Fibroblast of skin of right quadriceps (primary cell): Measurements from ENCODE around the gene DDN.

Source experiments
- DNase-seq: peaks from one replicate; pipeline ENCODE4 v3.0.0-alpha.2; 2013

Gene DDN

GRCh38 chr12:48980389-48980952 is 18.7 kb downstream of the DDN start:
- no peak for DNase-seq

GRCh38 chr12:48979602-48980388 is 19.4 kb downstream of the DDN start:
- DNase-seq = no peak

- no peak for DNase-seq
These were observed 20.2 kb downstream of the DDN start for GRCh38 chr12:48978741-48979601.

- DNase-seq = no peak
These were observed 20.9 kb downstream of the DDN start, which contains the start of gene WNT1 for GRCh38 chr12:48978291-48978740. Gene WNT1 (plus strand): TSS chr12:48978322. CDS start chr12:48978651, 329 bp downstream.

GRCh38 chr12:48977290-48978281 is 21.6 kb downstream of the DDN start:
- DNase-seq = peak; percentile 50

GRCh38 chr12:48973941-48974673 is 25.1 kb downstream of the DDN start:
- peak; percentile 65 for DNase-seq

- DNase-seq = no peak
These were observed 25.6 kb downstream of the DDN start for GRCh38 chr12:48973531-48973930.

GRCh38 chr12:48972952-48973483 is 26.2 kb downstream of the DDN start:
- no peak for DNase-seq

GRCh38 chr12:48972213-48972951 is 26.8 kb downstream of the DDN start:
- peak; percentile 47 for DNase-seq

- no peak for DNase-seq
These were observed 28.4 kb downstream of the DDN start for GRCh38 chr12:48970702-48971334.

- no peak for DNase-seq
These were observed 29.1 kb downstream of the DDN start for GRCh38 chr12:48969833-48970701.

GRCh38 chr12:48969160-48969771 is 29.9 kb downstream of the DDN start:
- DNase-seq = no peak

GRCh38 chr12:48968467-48968866 is 30.7 kb downstream of the DDN start:
- DNase-seq = no peak

- no peak for DNase-seq
These were observed 31.2 kb downstream of the DDN start for GRCh38 chr12:48967991-48968390.

GRCh38 chr12:48966177-48966895 is 32.8 kb downstream of the DDN start:
- no peak for DNase-seq

GRCh38 chr12:48965298-48965838 is 33.8 kb downstream of the DDN start:
- peak; percentile 34 for DNase-seq

GRCh38 chr12:48961801-48962200 is 37.4 kb downstream of the DDN start:
- no peak for DNase-seq
